Measurements from ENCODE around the gene KCNK13. TPM values are rescaled to one million over a fixed set of nuclear protein-coding genes. Genes with fewer than 3 reads are reported as not detected.

Gene KCNK13
- total RNA-seq, 1 donor from 2014 or later, result 0.81 TPM

DNA sequence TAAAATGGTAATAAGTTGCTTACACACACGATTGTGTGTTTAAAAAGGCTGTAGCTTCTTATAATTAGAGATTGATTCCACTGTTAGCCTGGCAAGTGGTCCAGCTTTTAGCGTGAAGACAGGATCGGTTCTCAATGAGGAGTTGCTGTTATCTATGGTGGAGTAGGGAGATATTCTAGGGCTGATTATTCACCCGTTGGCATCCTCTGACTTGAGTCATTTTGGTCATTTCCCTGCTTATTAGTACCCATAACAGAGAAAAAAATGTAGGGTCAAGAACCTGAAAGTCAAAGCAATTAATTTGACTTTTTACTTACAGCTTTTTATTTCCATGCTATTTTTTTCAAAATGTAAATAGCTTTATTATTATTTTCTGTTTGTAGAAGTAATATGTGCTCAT lies 76.0 kb downstream of the KCNK13 start:
- H3K9me3 ChIP-seq, result no peaks in the 10 kb centered on the region
- TF ChIP-seq, protein P1, sequence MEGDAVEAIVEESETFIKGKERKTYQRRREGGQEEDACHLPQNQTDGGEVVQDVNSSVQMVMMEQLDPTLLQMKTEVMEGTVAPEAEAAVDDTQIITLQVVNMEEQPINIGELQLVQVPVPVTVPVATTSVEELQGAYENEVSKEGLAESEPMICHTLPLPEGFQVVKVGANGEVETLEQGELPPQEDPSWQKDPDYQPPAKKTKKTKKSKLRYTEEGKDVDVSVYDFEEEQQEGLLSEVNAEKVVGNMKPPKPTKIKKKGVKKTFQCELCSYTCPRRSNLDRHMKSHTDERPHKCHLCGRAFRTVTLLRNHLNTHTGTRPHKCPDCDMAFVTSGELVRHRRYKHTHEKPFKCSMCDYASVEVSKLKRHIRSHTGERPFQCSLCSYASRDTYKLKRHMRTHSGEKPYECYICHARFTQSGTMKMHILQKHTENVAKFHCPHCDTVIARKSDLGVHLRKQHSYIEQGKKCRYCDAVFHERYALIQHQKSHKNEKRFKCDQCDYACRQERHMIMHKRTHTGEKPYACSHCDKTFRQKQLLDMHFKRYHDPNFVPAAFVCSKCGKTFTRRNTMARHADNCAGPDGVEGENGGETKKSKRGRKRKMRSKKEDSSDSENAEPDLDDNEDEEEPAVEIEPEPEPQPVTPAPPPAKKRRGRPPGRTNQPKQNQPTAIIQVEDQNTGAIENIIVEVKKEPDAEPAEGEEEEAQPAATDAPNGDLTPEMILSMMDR (IDR thresholded peaks at IDR 0.05), result no peak

DNA sequence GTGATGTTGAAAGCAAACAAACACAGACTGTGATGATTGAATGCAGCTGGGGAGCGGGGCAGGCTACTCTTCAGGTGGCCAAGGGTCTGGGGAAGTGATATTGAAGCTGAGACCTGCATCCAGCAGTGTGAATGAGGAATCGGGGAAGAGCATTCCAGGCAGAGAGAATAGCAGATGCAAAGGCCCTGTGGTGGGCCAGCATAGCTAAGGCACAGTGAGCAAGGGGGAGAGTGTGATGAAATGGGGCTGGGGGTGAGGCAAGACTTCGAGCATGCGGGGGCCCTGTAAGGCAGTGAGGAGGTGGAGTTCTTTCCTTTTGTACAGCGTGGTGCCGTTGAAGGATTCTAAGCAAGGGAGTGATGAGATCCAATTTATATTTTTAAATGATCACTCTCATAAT lies 77.4 kb downstream of the KCNK13 start:
- Histone ChIP-seq H3K9me3 (no peaks in the 10 kb centered on the region), H3K36me3 (no peaks in the 10 kb centered on the region), H3K4me3 (no peak overlapping the region), H3K4me1 (no peaks in the 10 kb centered on the region), H3K27ac (no peak overlapping the region), H3K27me3 (no peaks in the 10 kb centered on the region)
- intact Hi-C loops (cut with DNase I), result no loop called here
- TF ChIP-seq, protein P1 (IDR thresholded peaks at IDR 0.05), result no peak
- ATAC-seq (no peak), DNase-seq (no peak)

More for the DNA sequence above, 76.0 kb downstream of the KCNK13 start:
- ATAC-seq, result no peak
- intact Hi-C loops (cut with DNase I), result no loop called here
- no peaks in the 10 kb centered on the region for H3K27me3 ChIP-seq
- no peak overlapping the region for H3K27ac ChIP-seq
- no peak overlapping the region for H3K4me3 ChIP-seq
- DNase-seq, result no peak
- no peaks in the 10 kb centered on the region for H3K4me1 ChIP-seq
- H3K36me3 ChIP-seq, result no peaks in the 10 kb centered on the region

DNA sequence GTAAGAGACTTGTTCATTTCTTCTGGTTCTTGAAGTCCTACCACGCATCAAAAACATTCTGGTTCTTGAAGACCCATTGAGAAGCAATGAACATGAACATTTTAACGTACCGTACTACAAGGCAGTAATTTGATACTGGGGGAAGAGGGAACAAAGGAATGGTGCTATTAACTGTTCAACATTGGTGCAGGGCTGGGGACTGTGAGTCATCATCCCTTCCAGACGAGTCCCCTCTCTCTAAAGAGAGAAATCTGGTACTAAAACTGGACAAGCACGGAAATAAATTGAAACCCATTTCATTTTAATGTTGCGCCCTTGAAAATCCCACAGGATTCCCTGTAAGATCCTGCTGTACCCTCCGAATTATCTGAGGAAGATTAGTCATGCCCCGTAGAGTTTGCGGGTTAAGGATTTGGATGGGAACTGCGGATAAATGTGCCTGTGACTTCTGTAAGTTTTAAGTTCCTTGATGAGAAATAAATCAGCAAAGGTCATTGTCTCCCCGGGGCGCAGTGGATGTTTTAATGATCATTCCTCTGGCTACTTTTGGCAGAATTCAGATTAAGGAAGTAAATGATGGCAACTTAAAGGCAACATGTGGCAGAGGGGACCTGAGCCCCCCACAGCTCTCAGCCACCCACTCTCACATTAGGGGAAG lies 78.6 kb downstream of the KCNK13 start:
- Histone ChIP-seq H3K4me1 (no peaks in the 10 kb centered on the region), H3K4me3 (no peak overlapping the region), H3K27ac (no peak overlapping the region), H3K9me3 (no peaks in the 10 kb centered on the region), H3K27me3 (no peaks in the 10 kb centered on the region), H3K36me3 (no peaks in the 10 kb centered on the region)
- TF ChIP-seq, protein P1 (IDR thresholded peaks at IDR 0.05), result no peak
- intact Hi-C loops (cut with DNase I), result no loop called here
- no peak for ATAC-seq
- DNase-seq, result no peak

DNA sequence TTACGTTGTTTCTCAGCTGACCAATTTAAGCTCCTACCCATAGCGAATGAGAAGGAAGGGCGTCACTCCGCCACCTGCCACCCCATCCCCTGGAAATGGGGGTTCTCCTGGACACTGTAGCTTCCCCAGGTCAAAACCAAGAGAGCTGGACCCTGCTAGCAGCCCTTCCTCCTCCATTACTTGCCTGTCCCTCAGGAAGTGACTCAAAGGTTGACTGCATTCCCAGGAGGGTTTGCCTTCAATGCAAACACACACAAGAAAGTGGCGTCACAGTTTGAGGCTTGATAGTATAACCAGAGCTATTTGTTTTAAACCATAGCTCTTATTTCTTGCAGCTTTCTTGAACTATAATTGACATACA lies 79.1 kb downstream of the KCNK13 start:
- TF ChIP-seq, protein P1 (IDR thresholded peaks at IDR 0.05), result no peak
- H3K4me1 ChIP-seq, result no peaks in the 10 kb centered on the region
- H3K27ac ChIP-seq, result no peak overlapping the region
- no peaks in the 10 kb centered on the region for H3K36me3 ChIP-seq
- intact Hi-C loops (cut with DNase I), result no loop called here
- no peak overlapping the region for H3K4me3 ChIP-seq
- H3K27me3 ChIP-seq, result no peaks in the 10 kb centered on the region
- DNase-seq (no peak), ATAC-seq (no peak)
- H3K9me3 ChIP-seq, result no peaks in the 10 kb centered on the region

DNA sequence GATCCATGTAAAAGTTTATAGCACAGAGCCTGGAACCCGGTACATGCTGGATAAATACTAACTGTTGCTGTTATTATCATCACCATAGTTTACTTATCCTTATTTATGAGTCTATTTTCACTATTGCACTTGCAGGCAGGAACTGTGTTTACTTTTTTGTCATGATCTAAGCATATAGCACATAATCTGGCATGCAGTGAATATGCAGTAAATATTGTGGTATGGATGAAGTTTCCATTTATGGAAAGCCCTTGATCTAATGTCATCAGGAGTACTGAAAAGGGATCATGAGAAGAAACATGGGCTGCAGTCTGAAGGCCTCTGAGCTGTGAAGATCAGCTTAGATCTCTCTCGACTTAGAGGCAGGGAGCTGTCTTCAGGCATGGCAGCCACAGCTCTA lies 91.6 kb downstream of the KCNK13 start:
- H3K27ac ChIP-seq, result no peak overlapping the region
- H3K36me3 ChIP-seq, result no peaks in the 10 kb centered on the region
- no peaks in the 10 kb centered on the region for H3K9me3 ChIP-seq
- DNase-seq (no peak), ATAC-seq (no peak)
- TF ChIP-seq, protein P1 (IDR thresholded peaks at IDR 0.05), result no peak
- no peaks in the 10 kb centered on the region for H3K4me1 ChIP-seq
- intact Hi-C loops (cut with DNase I), result no loop called here
- no peaks in the 10 kb centered on the region for H3K27me3 ChIP-seq
- H3K4me3 ChIP-seq, result no peak overlapping the region

DNA sequence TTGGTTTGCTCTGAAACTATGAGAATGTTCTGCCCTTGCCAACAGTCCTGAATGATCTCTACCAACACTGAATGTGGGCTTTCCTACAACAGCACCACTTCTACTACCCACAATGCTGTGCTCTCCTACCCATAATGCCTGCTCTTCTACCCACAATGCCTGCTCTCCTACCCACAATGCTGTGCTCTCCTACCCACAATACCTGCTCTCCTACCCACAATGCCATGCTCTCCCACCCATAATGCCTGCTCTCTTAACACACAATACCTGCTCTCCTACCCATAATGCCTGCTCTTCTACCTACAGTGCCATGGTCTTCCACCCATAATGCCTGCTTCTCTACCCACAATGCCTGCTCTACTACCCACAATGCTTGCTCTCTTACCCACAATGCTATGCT lies 92.3 kb downstream of the KCNK13 start:
- DNase-seq, result no peak
- ATAC-seq, result no peak
- no peaks in the 10 kb centered on the region for H3K9me3 ChIP-seq
- H3K27me3 ChIP-seq, result no peaks in the 10 kb centered on the region
- TF ChIP-seq, protein P1 (IDR thresholded peaks at IDR 0.05), result no peak
- H3K4me1 ChIP-seq, result no peaks in the 10 kb centered on the region
- H3K4me3 ChIP-seq, result no peak overlapping the region
- intact Hi-C loops (cut with DNase I), result no loop called here
- H3K36me3 ChIP-seq, result no peaks in the 10 kb centered on the region
- H3K27ac ChIP-seq, result no peak overlapping the region

Measured in upper lobe of right lung (tissue), 1 donor.